Neural cell (in vitro differentiated cells): ENCODE results near the gene JAZF1. TPM values are rescaled to one million over a fixed set of nuclear protein-coding genes. Genes with fewer than 3 reads are reported as not detected.
A peak's percentile ranks its signal among the peaks of the same experiment; 100 is the strongest.

Experiments used
- H2AFZ ChIP-seq: fragments of 200-600, 300-800 bp; sonication (generic), shearing (Covaris generic); 2 replicates; pipeline ENCODE4 v1.6.0; 2014; ENCODE audit warnings: low read depth, mild to moderate bottlenecking, antibody characterized with exemption, low read length, moderate library complexity
- H3F3A ChIP-seq: fragments of 200-600 bp; shearing (Covaris generic); 2 replicates; pipeline ENCODE4 v1.6.1; 2016; ENCODE audit warnings: mild to moderate bottlenecking, moderate library complexity, mixed read lengths, antibody characterized with exemption, low read length; ENCODE audit not compliant: insufficient read depth, poor library complexity, severe bottlenecking
- H3K27ac ChIP-seq: fragments of 200-600, 300-800 bp; sonication (generic), shearing (Covaris generic); 2 replicates; pipeline ENCODE4 v1.5.1; 2014; ENCODE audit warnings: mild to moderate bottlenecking, low read length, moderate library complexity
- H3K27me3 ChIP-seq: fragments of 300-800, 200-600 bp; sonication (generic), shearing (Covaris generic); 2 replicates; pipeline ENCODE4 v1.6.0; 2014; ENCODE audit warnings: mild to moderate bottlenecking, low read depth, low read length, moderate library complexity; ENCODE audit not compliant: insufficient read depth
- H3K36me3 ChIP-seq: fragments of 300-800, 200-600 bp; sonication (generic), shearing (Covaris generic); 2 replicates; pipeline ENCODE4 v1.5.1; 2014; ENCODE audit warnings: mild to moderate bottlenecking, antibody characterized with exemption, low read length, moderate library complexity; ENCODE audit not compliant: insufficient read depth
- H3K4me2 ChIP-seq: fragments of 300-800, 200-600 bp; sonication (generic), shearing (Covaris generic); 2 replicates; pipeline ENCODE4 v1.6.0; 2014; ENCODE audit warnings: mild to moderate bottlenecking, low read length
- H3K4me3 ChIP-seq: fragments of 300-800, 200-600 bp; sonication (generic), shearing (Covaris generic); 2 replicates; pipeline ENCODE4 v1.5.1; 2014; ENCODE audit warnings: mild to moderate bottlenecking, low read length, moderate library complexity
- H3K79me2 ChIP-seq: fragments of 200-600 bp; shearing (Covaris generic); replicated peaks from 2 replicates; pipeline ENCODE4 v1.6.0; 2014; ENCODE audit warnings: mild to moderate bottlenecking, low read length, moderate library complexity; ENCODE audit not compliant: insufficient read depth
- H3K9ac ChIP-seq: fragments of 300-800, 200-600 bp; sonication (generic), shearing (Covaris generic); 2 replicates; pipeline ENCODE4 v1.6.1; 2016; ENCODE audit warnings: mild to moderate bottlenecking, low read length, mixed read lengths
- H3K9me2 ChIP-seq: fragments of 200-600 bp; shearing (Covaris generic); 2 replicates; pipeline ENCODE4 v1.6.1; 2016; ENCODE audit warnings: mild to moderate bottlenecking, low read length, mixed read lengths; ENCODE audit not compliant: insufficient read depth
- H3K9me3 ChIP-seq: fragments of 200-600, 300-800 bp; sonication (generic), shearing (Covaris generic); 2 replicates; pipeline ENCODE4 v1.6.1; 2016; ENCODE audit warnings: mild to moderate bottlenecking, mixed run types, low read length, moderate library complexity, mixed read lengths
- H4K20me1 ChIP-seq: fragments of 200-600 bp; shearing (Covaris generic); 2 replicates; pipeline ENCODE4 v1.6.1; 2016; ENCODE audit warnings: mild to moderate bottlenecking, mixed run types; ENCODE audit not compliant: insufficient read depth
- EP300 ChIP-seq: fragments of 450-650 bp; conservative IDR thresholded peaks from 2 replicates; pipeline ENCODE4 v1.6.1; 2014; ENCODE audit warnings: antibody characterized with exemption, mild to moderate bottlenecking, moderate library complexity; ENCODE audit not compliant: poor library complexity, severe bottlenecking
- EZH2 ChIP-seq: fragments of 200-600, 300-800 bp; shearing (Covaris generic), sonication (generic); IDR thresholded peaks from 2 replicates; pipeline ENCODE4 v1.6.1; 2014; ENCODE audit warnings: antibody characterized with exemption, low read length, borderline replicate concordance, mild to moderate bottlenecking; ENCODE audit not compliant: insufficient read depth, poor library complexity, severe bottlenecking
- MXI1 ChIP-seq: fragments of 450-650 bp; conservative IDR thresholded peaks from 2 replicates; pipeline ENCODE4 v1.6.1; 2014; ENCODE audit warnings: antibody characterized with exemption, mild to moderate bottlenecking; ENCODE audit not compliant: poor library complexity, severe bottlenecking
- POLR2AphosphoS5 ChIP-seq: IDR thresholded peaks from 2 replicates; pipeline ENCODE4 v1.6.1; 2012
- RAD21 ChIP-seq: fragments of 450-650 bp; conservative IDR thresholded peaks from 2 replicates; pipeline ENCODE4 v1.6.1; 2014; ENCODE audit warnings: antibody characterized with exemption, mild to moderate bottlenecking, moderate library complexity
- SMC3 ChIP-seq: fragments of 450-650 bp; conservative IDR thresholded peaks from 2 replicates; pipeline ENCODE4 v1.6.1; 2014; ENCODE audit warnings: antibody characterized with exemption, mild to moderate bottlenecking, moderate library complexity; ENCODE audit not compliant: poor library complexity
- TAF1 ChIP-seq: IDR thresholded peaks from 2 replicates; pipeline ENCODE4 v1.6.1; 2012; ENCODE audit warnings: low read depth
- polyA plus RNA-seq: library from polyadenylated mRNA; depleted of rRNA; stranded (reverse); fragments of >200 nt; gene quantifications from 2 replicates; pipeline ENCODE4 v1.2.3, GENCODE V29; 2014
- TF ChIP-seq, protein P1 (sequence below): IDR thresholded peaks from 2 replicates; pipeline ENCODE4 v1.6.1; 2012; ENCODE audit warnings: borderline replicate concordance
- TF ChIP-seq, protein P2 (sequence below): fragments of 450-650 bp; IDR thresholded peaks from 2 replicates; pipeline ENCODE4 v1.5.1; 2014; ENCODE audit warnings: antibody characterized with exemption, mild to moderate bottlenecking, moderate library complexity; ENCODE audit not compliant: poor library complexity, severe bottlenecking

Gene JAZF1
- polyA plus RNA-seq, 1 donor from 2014 or later, result 29.5 TPM

DNA sequence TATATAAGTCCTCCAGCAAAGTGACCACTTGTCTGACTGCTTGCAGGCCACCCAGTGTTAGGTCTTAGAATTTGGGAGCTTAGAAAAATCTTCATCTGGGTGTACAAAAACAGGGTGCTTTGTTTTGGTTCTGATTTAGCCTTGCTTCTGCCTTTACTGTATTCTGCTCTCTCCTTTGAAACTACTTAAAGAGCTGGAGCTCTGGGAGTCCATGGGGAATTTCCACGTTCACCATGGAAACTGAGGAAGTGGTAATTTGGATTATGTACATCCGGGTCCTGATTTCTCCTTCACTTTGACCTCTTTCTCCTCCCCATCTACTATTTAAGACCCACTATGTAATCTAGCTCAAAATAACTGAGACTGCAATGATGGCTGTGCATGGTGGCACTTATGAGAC is 103.0 kb downstream of the JAZF1 start:
- no peaks in the 10 kb centered on the region for H3K36me3 ChIP-seq
- no peaks in the 10 kb centered on the region for H3K9me2 ChIP-seq
- no peaks in the 10 kb centered on the region for H3F3A ChIP-seq
- no peaks in the 10 kb centered on the region for H3K9me3 ChIP-seq
- H3K27ac ChIP-seq, result no peak overlapping the region
- H3K4me3 ChIP-seq, result peak overlapping the region; percentile 1
- TF ChIP-seq EZH2, result no peak
- no peak for TF ChIP-seq MXI1
- TF ChIP-seq TAF1, result no peak
- no peak for TF ChIP-seq SMC3
- TF ChIP-seq, protein P1, sequence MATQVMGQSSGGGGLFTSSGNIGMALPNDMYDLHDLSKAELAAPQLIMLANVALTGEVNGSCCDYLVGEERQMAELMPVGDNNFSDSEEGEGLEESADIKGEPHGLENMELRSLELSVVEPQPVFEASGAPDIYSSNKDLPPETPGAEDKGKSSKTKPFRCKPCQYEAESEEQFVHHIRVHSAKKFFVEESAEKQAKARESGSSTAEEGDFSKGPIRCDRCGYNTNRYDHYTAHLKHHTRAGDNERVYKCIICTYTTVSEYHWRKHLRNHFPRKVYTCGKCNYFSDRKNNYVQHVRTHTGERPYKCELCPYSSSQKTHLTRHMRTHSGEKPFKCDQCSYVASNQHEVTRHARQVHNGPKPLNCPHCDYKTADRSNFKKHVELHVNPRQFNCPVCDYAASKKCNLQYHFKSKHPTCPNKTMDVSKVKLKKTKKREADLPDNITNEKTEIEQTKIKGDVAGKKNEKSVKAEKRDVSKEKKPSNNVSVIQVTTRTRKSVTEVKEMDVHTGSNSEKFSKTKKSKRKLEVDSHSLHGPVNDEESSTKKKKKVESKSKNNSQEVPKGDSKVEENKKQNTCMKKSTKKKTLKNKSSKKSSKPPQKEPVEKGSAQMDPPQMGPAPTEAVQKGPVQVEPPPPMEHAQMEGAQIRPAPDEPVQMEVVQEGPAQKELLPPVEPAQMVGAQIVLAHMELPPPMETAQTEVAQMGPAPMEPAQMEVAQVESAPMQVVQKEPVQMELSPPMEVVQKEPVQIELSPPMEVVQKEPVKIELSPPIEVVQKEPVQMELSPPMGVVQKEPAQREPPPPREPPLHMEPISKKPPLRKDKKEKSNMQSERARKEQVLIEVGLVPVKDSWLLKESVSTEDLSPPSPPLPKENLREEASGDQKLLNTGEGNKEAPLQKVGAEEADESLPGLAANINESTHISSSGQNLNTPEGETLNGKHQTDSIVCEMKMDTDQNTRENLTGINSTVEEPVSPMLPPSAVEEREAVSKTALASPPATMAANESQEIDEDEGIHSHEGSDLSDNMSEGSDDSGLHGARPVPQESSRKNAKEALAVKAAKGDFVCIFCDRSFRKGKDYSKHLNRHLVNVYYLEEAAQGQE, result no peak
- TF ChIP-seq RAD21, result no peak
- no peak for TF ChIP-seq EP300
- TF ChIP-seq, protein P2, sequence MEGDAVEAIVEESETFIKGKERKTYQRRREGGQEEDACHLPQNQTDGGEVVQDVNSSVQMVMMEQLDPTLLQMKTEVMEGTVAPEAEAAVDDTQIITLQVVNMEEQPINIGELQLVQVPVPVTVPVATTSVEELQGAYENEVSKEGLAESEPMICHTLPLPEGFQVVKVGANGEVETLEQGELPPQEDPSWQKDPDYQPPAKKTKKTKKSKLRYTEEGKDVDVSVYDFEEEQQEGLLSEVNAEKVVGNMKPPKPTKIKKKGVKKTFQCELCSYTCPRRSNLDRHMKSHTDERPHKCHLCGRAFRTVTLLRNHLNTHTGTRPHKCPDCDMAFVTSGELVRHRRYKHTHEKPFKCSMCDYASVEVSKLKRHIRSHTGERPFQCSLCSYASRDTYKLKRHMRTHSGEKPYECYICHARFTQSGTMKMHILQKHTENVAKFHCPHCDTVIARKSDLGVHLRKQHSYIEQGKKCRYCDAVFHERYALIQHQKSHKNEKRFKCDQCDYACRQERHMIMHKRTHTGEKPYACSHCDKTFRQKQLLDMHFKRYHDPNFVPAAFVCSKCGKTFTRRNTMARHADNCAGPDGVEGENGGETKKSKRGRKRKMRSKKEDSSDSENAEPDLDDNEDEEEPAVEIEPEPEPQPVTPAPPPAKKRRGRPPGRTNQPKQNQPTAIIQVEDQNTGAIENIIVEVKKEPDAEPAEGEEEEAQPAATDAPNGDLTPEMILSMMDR, result no peak
- TF ChIP-seq POLR2AphosphoS5, result no peak
- no peaks in the 10 kb centered on the region for H3K79me2 ChIP-seq
- H2AFZ ChIP-seq, result no peak overlapping the region
- H3K9ac ChIP-seq, result no peak overlapping the region
- H3K4me2 ChIP-seq, result no peak overlapping the region
- no peaks in the 10 kb centered on the region for H3K27me3 ChIP-seq
- no peaks in the 10 kb centered on the region for H4K20me1 ChIP-seq

- H3F3A ChIP-seq, result no peaks in the 10 kb centered on the region
- H3K27me3 ChIP-seq, result no peaks in the 10 kb centered on the region
- no peaks in the 10 kb centered on the region for H3K36me3 ChIP-seq
- no peaks in the 10 kb centered on the region for H3K9me3 ChIP-seq
- no peak for TF ChIP-seq POLR2AphosphoS5
- TF ChIP-seq EZH2, result no peak
- no peak for TF ChIP-seq TAF1
- no peak for TF ChIP-seq RAD21
- TF ChIP-seq, protein P2, result no peak
- TF ChIP-seq EP300, result no peak
- TF ChIP-seq SMC3, result no peak
- TF ChIP-seq, protein P1, result no peak
- TF ChIP-seq MXI1, result no peak
- no peak overlapping the region for H3K9ac ChIP-seq
- H4K20me1 ChIP-seq, result no peaks in the 10 kb centered on the region
- H3K4me3 ChIP-seq, result no peak overlapping the region
- H3K4me2 ChIP-seq, result no peak overlapping the region
- H3K27ac ChIP-seq, result no peak overlapping the region
- no peaks in the 10 kb centered on the region for H3K9me2 ChIP-seq
- no peaks in the 10 kb centered on the region for H3K79me2 ChIP-seq
- no peak overlapping the region for H2AFZ ChIP-seq
Observed at GRCh38 chr7:28076423-28077200, 104.0 kb downstream of the JAZF1 start.
